Mucosa of stomach (tissue), 1 donor: ENCODE data around the gene CALML4.
"Not testable (repeated sequence)": the region's sequence is repeated elsewhere in the genome, so short reads cannot be mapped to it uniquely, and the experiment has no call there.

Source experiments
- H3K27me3 ChIP-seq: one replicate; pipeline ENCODE4 v1.7.0; 2013; ENCODE audit warnings: mild to moderate bottlenecking, low read length; ENCODE audit not compliant: control insufficient read depth, insufficient read depth
- H3K36me3 ChIP-seq: one replicate; pipeline ENCODE4 v1.7.0; 2013; ENCODE audit warnings: low read length; ENCODE audit not compliant: control insufficient read depth, insufficient read depth
- H3K4me1 ChIP-seq: one replicate; pipeline ENCODE4 v1.7.0; 2013; ENCODE audit warnings: mild to moderate bottlenecking, low read length; ENCODE audit not compliant: control insufficient read depth, insufficient read depth
- H3K4me3 ChIP-seq: one replicate; pipeline ENCODE4 v1.7.0; 2013; ENCODE audit warnings: low read length
- H3K9ac ChIP-seq: one replicate; pipeline ENCODE4 v1.7.0; 2013; ENCODE audit warnings: mild to moderate bottlenecking, low read length, moderate library complexity
- H3K9me3 ChIP-seq: one replicate; pipeline ENCODE4 v1.7.0; 2013; ENCODE audit warnings: mild to moderate bottlenecking, low read length, moderate library complexity; ENCODE audit not compliant: control insufficient read depth
- donor health status: Pancreatic carcinoma.

CALML4 gene

DNA sequence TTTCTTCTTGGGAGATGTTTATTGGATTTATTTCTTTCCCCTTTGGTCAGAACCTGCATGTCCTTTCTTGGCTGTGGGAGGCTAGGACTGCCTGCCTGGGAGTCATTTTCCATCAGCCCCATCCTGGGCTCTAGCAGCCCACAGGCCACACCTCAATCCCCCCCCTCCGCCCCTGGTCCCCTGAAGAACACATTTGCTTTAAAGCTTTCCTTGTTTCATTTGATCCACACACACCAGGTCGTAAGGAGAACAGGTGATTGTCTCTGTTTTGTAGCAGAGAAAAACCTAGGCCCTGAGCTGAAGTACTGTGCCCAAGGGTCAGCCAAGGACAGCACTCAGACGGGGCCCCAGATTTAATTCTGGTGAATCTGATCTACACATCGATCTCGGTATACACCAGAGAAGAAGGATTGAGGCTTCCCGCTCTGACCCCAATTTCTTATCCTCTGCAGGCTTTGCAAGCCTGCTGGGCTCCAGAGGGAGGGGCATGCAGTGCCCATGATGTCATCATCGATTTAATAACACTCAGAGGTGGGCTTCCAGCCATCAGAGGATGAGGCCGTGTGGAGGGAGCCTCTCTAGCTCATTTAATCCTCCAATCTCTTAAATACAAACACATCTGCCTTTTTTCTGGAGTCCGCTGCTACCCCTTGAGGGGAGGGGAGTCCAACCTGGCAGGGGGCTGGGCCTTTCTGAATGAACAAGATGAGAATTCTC lies 26.1 kb upstream of the CALML4 start:
- H3K9ac ChIP-seq, result no peak overlapping the region
- H3K27me3 ChIP-seq, result no peaks in the 10 kb centered on the region
- H3K9me3 ChIP-seq, result no peaks in the 10 kb centered on the region
- H3K36me3 ChIP-seq, result no peaks in the 10 kb centered on the region
- H3K4me3 ChIP-seq, result no peak overlapping the region
- peaks cover 27% of the 10 kb centered on the region for H3K4me1 ChIP-seq

DNA sequence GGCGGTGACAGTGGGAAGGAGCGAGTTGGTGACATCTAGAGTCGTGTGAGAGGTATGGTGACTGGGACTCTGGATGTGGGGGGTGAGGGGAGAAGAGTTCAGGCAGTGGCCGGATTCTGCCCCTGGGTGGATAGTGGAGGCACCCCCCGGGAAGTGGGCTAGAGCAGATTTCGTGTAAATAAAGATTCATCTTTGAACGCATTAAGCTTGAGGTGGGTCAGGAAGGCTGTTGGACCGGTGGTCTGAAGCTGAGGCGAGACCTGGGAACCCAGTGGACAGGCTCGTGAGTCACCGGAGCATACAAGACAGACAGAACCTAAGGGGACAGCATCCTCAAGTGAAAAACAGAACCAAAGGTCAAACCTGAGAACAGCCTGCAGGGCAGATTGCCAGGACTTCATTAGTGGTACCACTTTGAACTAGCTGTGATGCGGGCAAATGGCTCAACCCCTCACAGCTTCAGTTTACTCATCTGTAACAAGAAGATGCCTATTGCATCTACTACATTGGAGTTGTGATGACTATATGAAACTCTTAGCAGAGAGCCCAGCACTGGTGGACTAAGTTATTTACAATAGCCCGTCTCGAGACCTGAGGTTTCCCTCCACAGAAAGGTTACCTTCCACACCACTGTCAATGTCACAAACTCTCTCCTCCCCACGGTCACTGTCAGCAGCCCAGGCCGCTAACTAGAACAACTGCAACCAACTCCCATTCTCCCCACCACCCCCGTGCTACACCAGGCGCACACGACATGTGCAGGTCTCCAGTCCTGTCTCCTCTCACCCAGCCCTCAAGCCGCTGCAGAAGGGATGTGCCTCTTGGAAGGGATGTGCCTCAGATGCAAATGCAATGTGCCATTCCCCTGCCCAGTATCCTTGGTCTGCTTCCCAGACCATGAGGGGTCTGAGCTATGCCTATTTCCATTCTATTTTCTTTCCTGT lies 25.3 kb upstream of the CALML4 start:
- Histone ChIP-seq H3K36me3 (no peaks in the 10 kb centered on the region), H3K4me3 (peak overlapping the region; percentile 60), H3K9ac (peak overlapping the region; percentile 74), H3K4me1 (peaks cover 27% of the 10 kb centered on the region), H3K9me3 (no peaks in the 10 kb centered on the region), H3K27me3 (no peaks in the 10 kb centered on the region)

DNA sequence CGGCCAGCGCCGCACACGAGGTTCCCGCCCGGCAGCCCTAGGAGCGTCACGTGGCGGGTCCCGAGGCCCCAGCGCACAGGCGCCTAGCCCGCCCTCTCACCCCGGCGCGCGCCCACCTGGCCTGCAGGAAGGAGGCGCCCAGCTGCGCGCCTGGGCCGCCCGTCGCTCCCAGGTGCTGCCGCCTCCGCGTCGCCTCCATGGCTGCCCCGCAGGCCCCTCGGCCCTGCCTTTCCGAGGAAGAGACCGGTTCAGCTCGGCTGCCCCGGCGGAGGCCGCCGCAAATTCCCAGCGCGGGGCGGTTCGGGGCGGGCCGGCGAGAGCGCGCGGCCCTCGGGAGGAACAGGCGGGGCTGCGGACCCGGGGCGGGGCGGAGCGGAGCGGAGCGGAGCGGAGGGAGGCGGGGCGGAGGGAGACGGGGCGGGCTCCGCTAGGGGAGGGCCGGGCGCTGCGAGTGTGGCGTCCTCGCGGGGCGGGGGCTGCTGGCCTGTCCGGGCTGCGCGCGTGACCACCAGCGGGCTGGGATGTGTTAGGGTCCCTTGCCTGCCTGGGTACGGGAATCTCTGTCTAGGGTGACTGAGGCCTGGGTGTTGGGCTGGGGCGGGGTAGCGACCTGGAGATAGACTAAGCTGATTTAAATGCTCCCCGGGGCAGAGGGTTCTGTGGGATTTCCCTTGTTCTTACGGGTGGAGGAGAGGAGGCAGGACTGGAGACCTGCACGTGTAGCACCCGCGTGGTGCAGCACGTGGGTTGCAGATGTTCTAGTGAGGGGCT lies 24.4 kb upstream of the CALML4 start, which contains the start of gene CLN6:
CLN6 (minus strand) TSS at position 343 of the 771 bp plus-strand sequence; CDS start at position 199, 144 bp downstream.
- Histone ChIP-seq H3K9me3 (no peaks in the 10 kb centered on the region), H3K27me3 (no peaks in the 10 kb centered on the region), H3K4me3 (peak within 1 kb of the TSS; percentile 77), H3K4me1 (peaks cover 27% of the 10 kb centered on the region), H3K9ac (peak within 1 kb of the TSS; percentile 74), H3K36me3 (no peaks in the 10 kb centered on the region)

DNA sequence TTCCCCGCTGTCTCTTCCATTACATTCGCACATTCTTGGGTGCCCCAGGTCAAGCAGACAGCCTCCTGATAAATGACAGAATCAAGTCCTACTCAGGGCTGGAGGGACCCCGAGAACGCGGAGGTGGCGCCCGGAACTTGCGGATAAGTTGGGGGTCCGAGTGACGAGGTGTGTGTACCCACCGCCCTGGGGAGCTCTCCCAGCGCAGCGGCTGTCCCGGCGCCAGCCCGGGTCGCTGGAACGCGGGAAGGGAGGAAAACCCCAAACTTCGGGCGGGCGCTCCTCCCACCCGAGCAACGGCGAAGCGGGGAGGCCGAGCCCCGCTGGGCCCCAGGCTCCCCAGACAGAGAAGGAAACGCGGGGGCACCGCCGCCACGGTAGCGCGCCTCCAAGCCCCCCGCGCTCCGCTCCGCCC lies 23.8 kb upstream of the CALML4 start:
- no peaks in the 10 kb centered on the region for H3K36me3 ChIP-seq
- H3K9me3 ChIP-seq, result no peaks in the 10 kb centered on the region
- peaks cover 26% of the 10 kb centered on the region for H3K4me1 ChIP-seq
- H3K27me3 ChIP-seq, result no peaks in the 10 kb centered on the region
- peak overlapping the region; percentile 74 for H3K9ac ChIP-seq
- peak overlapping the region; percentile 77 for H3K4me3 ChIP-seq

DNA sequence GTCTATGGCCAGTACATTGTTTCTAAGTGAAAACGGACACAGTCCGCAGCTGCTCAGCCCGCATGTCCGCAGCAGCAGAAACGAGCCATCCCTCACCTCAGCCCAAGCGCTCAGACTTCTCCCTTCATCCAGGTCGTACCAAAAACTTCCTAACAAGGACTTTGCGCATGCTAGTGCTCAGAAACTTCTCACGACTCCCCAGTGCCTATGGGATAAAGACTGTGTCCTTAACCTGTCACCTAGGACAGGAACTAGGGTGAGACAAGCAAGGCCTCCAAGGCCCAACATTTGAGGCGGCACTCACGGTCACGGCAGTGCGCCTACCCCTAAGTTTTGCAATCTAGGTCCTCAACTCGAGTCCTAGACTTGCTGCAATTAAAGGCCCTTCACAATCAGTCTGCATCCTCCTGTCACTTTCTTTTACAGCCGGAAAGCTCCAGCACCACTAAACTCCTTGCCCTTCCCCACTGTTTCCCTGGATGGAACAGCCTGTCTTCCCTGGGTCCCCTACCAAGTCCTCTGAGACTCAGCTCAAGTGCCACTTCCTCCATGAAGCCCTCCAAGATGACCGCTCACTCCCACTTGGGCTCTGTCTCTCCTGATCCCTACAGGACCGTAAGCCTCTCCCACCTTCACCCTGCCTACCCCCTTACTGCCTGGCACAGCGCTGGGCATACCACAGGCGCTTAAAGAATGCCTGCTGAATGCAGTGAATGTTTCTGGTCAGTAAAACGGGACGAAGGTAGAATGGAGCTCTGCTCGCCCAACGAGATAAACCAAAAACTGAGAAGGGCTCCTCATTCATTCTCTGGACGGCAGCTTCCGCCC lies 23.2 kb upstream of the CALML4 start:
- H3K9ac ChIP-seq, result peak overlapping the region; percentile 74
- no peaks in the 10 kb centered on the region for H3K36me3 ChIP-seq
- H3K4me1 ChIP-seq, result peaks cover 20% of the 10 kb centered on the region

DNA sequence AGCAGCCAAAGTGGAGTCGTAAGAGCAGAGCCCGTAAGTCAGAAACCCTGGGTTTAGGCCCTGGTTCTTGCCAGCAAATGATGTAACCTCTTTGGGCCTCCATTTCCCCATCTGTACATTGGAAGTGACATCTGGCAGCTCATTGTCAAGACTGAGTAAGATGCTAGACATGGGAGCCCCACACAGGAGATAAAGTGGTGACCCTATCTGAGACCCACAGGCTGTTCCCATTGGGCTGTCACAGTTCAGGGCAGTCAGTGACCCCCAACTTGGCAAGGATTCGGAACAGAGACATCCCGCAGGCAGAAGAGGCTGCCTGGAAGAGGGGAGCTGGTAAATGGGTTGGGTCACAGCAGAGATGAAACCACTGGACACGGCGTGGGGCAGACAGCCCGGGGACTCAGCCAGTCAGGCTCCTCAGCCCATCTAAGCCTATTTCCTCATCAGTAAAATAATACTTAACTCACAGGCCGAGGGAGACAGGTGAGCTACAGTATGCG lies 22.6 kb upstream of the CALML4 start:
- Histone ChIP-seq H3K4me1 (peaks cover 19% of the 10 kb centered on the region), H3K4me3 (no peak overlapping the region), H3K9me3 (no peaks in the 10 kb centered on the region), H3K36me3 (no peaks in the 10 kb centered on the region), H3K9ac (no peak overlapping the region), H3K27me3 (no peaks in the 10 kb centered on the region)

More for the DNA sequence above, 23.2 kb upstream of the CALML4 start:
- Histone ChIP-seq H3K27me3 (no peaks in the 10 kb centered on the region), H3K9me3 (no peaks in the 10 kb centered on the region), H3K4me3 (peak overlapping the region; percentile 77)

DNA sequence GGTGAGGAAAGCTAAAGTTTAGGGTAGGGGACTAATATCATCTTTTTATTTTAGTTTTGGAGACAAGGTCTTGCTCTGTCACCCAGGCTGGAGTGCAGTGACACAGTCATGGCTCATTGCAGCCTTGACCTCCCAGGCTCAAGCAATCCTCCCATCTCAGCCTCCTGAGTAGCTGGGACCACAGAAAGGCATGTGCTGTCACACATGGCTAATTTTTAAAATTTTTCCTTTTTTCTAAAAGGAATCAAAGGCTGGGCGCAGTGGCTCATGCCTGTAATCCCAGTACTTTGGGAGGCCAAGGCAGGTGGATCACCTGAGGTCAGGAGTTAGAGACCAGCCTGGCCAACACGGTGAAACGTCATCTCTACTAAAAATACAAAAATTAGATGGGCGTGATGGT lies 20.3 kb upstream of the CALML4 start:
- H3K9me3 ChIP-seq, H3K27me3 ChIP-seq, H3K9ac ChIP-seq, H3K36me3 ChIP-seq, H3K4me3 ChIP-seq: not testable (repeated sequence)
- H3K4me1 ChIP-seq, result peaks cover 19% of the 10 kb centered on the region

DNA sequence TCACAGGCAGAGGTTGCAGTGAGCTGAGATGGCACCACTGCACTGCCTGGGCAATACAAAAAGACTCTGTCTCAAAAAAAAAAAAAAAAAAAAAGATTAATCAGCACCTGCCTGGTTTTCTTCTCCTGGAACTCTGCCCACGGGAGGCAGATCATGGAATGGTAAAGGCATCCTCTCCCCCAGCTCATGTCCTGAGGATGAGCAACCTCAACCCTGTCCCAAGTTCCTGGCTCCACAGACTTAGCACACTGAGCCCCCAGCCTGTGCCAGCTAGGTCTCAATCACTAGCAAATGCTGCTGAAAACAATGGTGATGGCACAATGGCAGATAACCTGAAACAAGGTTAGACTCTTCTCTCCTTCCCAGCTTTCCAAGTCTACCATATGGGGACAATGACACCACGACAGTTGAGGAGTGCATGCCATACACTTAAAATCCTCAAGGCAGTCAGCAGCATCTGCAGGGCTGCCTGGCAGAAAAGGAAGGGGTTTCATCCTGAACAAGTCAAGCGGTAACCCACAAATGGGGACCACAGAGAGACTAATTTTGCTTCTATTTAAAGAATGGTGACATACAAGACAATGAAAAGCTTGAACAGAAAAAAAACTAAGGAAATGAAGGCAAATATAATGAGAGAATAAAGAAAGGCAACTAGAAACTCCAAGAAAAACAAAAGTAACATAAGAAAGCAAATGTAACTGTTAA lies 19.6 kb upstream of the CALML4 start:
- Histone ChIP-seq H3K9ac (no peak overlapping the region), H3K4me1 (peaks cover 12% of the 10 kb centered on the region), H3K36me3 (no peaks in the 10 kb centered on the region), H3K9me3 (no peaks in the 10 kb centered on the region), H3K4me3 (no peak overlapping the region), H3K27me3 (no peaks in the 10 kb centered on the region)

DNA sequence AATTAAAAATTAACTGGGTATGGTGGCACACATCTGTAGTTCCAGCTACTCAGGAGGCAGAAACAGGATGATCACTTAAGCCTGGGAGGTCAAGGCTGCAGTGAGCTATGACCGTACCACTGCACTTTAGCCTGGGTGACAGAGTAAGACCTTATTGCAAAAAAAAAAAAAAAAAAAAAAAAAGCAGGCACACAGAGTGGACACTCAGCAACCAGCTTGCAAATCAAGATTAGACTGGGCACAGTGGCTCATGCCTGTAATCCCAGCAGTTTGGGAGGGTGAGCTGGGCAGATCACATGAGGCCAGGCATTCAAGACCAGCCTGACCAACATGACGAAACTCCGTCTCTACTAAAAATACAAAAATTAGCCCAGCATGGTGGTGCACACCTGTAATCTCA lies 19.0 kb upstream of the CALML4 start:
- Histone ChIP-seq H3K27me3 (no peaks in the 10 kb centered on the region), H3K9me3 (no peaks in the 10 kb centered on the region), H3K36me3 (no peaks in the 10 kb centered on the region), H3K9ac (no peak overlapping the region), H3K4me1 (peaks cover 12% of the 10 kb centered on the region), H3K4me3 (no peak overlapping the region)

DNA sequence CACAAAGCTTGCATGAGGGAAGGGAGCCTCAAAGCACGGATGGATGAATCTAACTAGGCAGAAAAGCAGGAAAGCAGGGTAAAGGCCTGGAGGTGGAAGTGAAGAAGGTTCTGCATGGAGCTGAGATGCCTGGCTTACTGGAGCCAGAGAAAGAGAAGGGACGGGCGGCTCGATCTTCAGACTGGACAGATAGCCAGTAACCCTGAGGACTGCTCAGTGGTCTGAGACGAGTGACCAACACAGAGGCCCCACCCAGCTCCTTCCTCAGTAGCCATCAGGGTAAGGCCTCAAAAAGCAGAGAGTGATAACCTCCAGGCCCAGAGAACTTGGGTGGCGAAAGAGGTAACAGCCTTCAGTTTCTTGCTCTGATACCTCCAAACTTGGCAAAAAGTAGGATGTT lies 18.0 kb upstream of the CALML4 start:
- no peaks in the 10 kb centered on the region for H3K36me3 ChIP-seq
- no peak overlapping the region for H3K4me3 ChIP-seq
- no peaks in the 10 kb centered on the region for H3K9me3 ChIP-seq
- H3K27me3 ChIP-seq, result no peaks in the 10 kb centered on the region
- H3K9ac ChIP-seq, result no peak overlapping the region
- H3K4me1 ChIP-seq, result peaks cover 6% of the 10 kb centered on the region

DNA sequence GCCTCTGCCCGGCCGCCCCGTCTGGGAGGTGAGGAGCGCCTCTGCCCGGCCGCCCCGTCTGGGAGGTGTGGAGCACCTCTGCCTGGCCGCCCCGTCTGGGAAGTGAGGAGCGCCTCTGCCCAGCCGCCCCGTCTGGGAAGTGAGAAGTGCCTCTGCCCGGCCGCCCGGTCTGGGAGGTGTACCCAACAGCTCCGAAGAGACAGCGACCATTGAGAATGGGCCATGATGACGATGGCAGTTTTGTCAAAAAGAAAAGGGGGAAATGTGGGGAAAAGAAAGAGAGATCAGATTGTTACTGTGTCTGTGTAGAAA lies 17.3 kb upstream of the CALML4 start:
- H3K27me3 ChIP-seq, H3K4me1 ChIP-seq, H3K4me3 ChIP-seq, H3K9me3 ChIP-seq, H3K9ac ChIP-seq, H3K36me3 ChIP-seq: not testable (repeated sequence)
